ENCODE results near the gene CMC4. TPM values are rescaled to one million over a fixed set of nuclear protein-coding genes. Genes with fewer than 3 reads are reported as not detected.

CMC4 gene
- polyA plus RNA-seq, 1 donor from 2014 or later, result 16.4 TPM

DNA sequence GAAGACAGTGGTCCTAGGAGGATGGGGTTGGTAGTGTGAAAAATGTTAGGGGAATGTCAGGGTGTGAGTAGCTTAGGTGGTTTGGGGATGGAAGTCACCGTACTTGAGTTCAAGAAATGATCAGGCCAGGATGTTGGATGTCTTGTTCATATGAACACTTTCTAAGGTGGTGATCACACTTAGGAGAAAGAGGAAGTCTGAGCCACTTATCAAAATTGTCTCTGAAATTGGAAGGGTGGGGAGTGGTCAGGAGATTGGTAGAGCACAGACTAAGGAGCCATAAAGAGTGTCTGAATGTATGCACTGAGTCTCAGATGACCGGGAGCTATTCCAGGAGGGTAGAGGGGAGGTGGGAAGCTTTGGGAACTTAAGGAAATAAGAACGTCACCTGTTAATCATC is 17.3 kb downstream of the CMC4 start:
- Histone ChIP-seq H3K4me3 (ENCODE audit: low read length) (no peak overlapping the region), H3K27ac (ENCODE audit: low read length) (no peak overlapping the region), H3K4me2 (ENCODE audit: low read length) (no peak overlapping the region), H3F3A (ENCODE audit: insufficient read depth, low read length, poor library complexity, severe bottlenecking) (no peaks in the 10 kb centered on the region), H3K36me3 (ENCODE audit: insufficient read depth, low read length) (no peaks in the 10 kb centered on the region), H4K20me1 (ENCODE audit: insufficient read depth) (no peaks in the 10 kb centered on the region), H3K27me3 (ENCODE audit: insufficient read depth, low read depth, low read length) (no peaks in the 10 kb centered on the region), H3K9me3 (ENCODE audit: low read length) (no peaks in the 10 kb centered on the region), H2AFZ (ENCODE audit: low read depth, low read length) (no peak overlapping the region), H3K9ac (ENCODE audit: low read length) (no peak overlapping the region), H3K9me2 (ENCODE audit: insufficient read depth, low read length) (no peaks in the 10 kb centered on the region), H3K79me2 (replicated peaks; ENCODE audit: insufficient read depth, low read length) (no peaks in the 10 kb centered on the region)
- TF ChIP-seq POLR2AphosphoS5 (IDR thresholded peaks at IDR 0.05) (no peak), EZH2 (IDR thresholded peaks at IDR 0.05; ENCODE audit: borderline replicate concordance, insufficient read depth, low read length, poor library complexity, severe bottlenecking) (no peak), SMC3 (conservative IDR thresholded peaks at IDR 0.05; ENCODE audit: poor library complexity) (no peak), RAD21 (conservative IDR thresholded peaks at IDR 0.05) (no peak), TAF1 (IDR thresholded peaks at IDR 0.05; ENCODE audit: low read depth) (no peak), MXI1 (conservative IDR thresholded peaks at IDR 0.05; ENCODE audit: poor library complexity, severe bottlenecking) (no peak), EP300 (conservative IDR thresholded peaks at IDR 0.05; ENCODE audit: poor library complexity, severe bottlenecking) (no peak)
- TF ChIP-seq, protein P1, sequence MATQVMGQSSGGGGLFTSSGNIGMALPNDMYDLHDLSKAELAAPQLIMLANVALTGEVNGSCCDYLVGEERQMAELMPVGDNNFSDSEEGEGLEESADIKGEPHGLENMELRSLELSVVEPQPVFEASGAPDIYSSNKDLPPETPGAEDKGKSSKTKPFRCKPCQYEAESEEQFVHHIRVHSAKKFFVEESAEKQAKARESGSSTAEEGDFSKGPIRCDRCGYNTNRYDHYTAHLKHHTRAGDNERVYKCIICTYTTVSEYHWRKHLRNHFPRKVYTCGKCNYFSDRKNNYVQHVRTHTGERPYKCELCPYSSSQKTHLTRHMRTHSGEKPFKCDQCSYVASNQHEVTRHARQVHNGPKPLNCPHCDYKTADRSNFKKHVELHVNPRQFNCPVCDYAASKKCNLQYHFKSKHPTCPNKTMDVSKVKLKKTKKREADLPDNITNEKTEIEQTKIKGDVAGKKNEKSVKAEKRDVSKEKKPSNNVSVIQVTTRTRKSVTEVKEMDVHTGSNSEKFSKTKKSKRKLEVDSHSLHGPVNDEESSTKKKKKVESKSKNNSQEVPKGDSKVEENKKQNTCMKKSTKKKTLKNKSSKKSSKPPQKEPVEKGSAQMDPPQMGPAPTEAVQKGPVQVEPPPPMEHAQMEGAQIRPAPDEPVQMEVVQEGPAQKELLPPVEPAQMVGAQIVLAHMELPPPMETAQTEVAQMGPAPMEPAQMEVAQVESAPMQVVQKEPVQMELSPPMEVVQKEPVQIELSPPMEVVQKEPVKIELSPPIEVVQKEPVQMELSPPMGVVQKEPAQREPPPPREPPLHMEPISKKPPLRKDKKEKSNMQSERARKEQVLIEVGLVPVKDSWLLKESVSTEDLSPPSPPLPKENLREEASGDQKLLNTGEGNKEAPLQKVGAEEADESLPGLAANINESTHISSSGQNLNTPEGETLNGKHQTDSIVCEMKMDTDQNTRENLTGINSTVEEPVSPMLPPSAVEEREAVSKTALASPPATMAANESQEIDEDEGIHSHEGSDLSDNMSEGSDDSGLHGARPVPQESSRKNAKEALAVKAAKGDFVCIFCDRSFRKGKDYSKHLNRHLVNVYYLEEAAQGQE (IDR thresholded peaks at IDR 0.05; ENCODE audit: borderline replicate concordance), result no peak
- TF ChIP-seq, protein P2, sequence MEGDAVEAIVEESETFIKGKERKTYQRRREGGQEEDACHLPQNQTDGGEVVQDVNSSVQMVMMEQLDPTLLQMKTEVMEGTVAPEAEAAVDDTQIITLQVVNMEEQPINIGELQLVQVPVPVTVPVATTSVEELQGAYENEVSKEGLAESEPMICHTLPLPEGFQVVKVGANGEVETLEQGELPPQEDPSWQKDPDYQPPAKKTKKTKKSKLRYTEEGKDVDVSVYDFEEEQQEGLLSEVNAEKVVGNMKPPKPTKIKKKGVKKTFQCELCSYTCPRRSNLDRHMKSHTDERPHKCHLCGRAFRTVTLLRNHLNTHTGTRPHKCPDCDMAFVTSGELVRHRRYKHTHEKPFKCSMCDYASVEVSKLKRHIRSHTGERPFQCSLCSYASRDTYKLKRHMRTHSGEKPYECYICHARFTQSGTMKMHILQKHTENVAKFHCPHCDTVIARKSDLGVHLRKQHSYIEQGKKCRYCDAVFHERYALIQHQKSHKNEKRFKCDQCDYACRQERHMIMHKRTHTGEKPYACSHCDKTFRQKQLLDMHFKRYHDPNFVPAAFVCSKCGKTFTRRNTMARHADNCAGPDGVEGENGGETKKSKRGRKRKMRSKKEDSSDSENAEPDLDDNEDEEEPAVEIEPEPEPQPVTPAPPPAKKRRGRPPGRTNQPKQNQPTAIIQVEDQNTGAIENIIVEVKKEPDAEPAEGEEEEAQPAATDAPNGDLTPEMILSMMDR (IDR thresholded peaks at IDR 0.05; ENCODE audit: poor library complexity, severe bottlenecking), result no peak

DNA sequence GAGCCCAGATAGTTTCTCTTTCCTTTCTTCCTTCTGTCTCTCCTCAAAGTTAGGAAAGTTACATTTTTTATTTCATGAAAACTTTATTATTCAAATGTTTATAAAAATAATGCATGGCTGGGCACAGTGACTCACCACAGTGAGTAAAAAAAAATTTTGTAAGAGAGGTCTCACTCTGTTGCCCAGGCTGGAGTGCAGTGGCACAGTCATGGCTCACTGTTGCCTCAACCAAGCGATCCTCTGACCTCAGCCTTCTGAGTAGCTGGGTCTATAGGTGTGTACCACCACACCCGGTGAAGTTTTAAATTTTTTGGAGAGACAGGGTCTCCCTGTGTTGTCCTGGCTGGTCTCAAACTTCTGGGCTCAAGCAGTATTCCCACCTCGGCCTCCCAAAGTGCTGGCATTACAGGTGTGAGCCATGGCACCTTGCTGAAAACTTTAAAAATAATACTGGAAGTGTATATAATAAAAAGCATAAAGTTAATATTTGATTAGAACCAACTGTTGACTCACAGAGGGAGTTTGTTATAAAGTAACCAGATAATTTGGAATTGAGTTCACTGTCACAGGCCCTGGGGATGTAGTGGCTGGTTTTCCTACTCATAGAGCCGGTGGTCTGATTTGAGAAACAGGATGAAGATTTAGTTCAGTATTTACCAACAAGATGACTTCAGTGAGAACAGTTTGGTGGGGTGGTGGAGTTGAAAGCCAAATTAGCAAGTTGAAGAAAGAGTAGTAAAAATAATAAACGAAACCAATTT is 18.0 kb downstream of the CMC4 start:
- H3K27ac ChIP-seq (ENCODE audit: low read length), result no peak overlapping the region
- no peaks in the 10 kb centered on the region for H4K20me1 ChIP-seq (ENCODE audit: insufficient read depth)
- no peak overlapping the region for H2AFZ ChIP-seq (ENCODE audit: low read depth, low read length)
- H3K9me2 ChIP-seq (ENCODE audit: insufficient read depth, low read length), result no peaks in the 10 kb centered on the region
- H3K4me3 ChIP-seq (ENCODE audit: low read length), result no peak overlapping the region
- no peak overlapping the region for H3K9ac ChIP-seq (ENCODE audit: low read length)
- H3K79me2 ChIP-seq (replicated peaks; ENCODE audit: insufficient read depth, low read length), result no peaks in the 10 kb centered on the region
- no peaks in the 10 kb centered on the region for H3K27me3 ChIP-seq (ENCODE audit: insufficient read depth, low read depth, low read length)
- no peaks in the 10 kb centered on the region for H3K9me3 ChIP-seq (ENCODE audit: low read length)
- no peak overlapping the region for H3K4me2 ChIP-seq (ENCODE audit: low read length)
- TF ChIP-seq TAF1 (IDR thresholded peaks at IDR 0.05; ENCODE audit: low read depth), result no peak
- no peak for TF ChIP-seq EP300 (conservative IDR thresholded peaks at IDR 0.05; ENCODE audit: poor library complexity, severe bottlenecking)
- TF ChIP-seq SMC3 (conservative IDR thresholded peaks at IDR 0.05; ENCODE audit: poor library complexity), result no peak
- no peak for TF ChIP-seq MXI1 (conservative IDR thresholded peaks at IDR 0.05; ENCODE audit: poor library complexity, severe bottlenecking)
- TF ChIP-seq, protein P2 (IDR thresholded peaks at IDR 0.05; ENCODE audit: poor library complexity, severe bottlenecking), result no peak
- TF ChIP-seq, protein P1 (IDR thresholded peaks at IDR 0.05; ENCODE audit: borderline replicate concordance), result no peak
- no peaks in the 10 kb centered on the region for H3F3A ChIP-seq (ENCODE audit: insufficient read depth, low read length, poor library complexity, severe bottlenecking)
- H3K36me3 ChIP-seq (ENCODE audit: insufficient read depth, low read length), result no peaks in the 10 kb centered on the region

All from neural cell (in vitro differentiated cells).